SK-N-SH treated with all-trans-retinoic acid at 6 μM for 48 hours (cell line): Measurements from ENCODE around the gene PYGM.

Source experiments
- ARNTL ChIP-seq: fragments of 450-650 bp; formaldehyde crosslinking; IDR thresholded peaks from 2 replicates; pipeline ENCODE4 v1.5.0; 2020; ENCODE audit warnings: low read depth, mild to moderate bottlenecking, moderate library complexity, borderline replicate concordance
- SNAI2 ChIP-seq: fragments of 250-450 bp; sonication (Bioruptor Pico); IDR thresholded peaks from 2 replicates; pipeline ENCODE4 v1.5.0; 2020; ENCODE audit warnings: mild to moderate bottlenecking, moderate library complexity
- ZNF70 ChIP-seq: fragments of 450-650 bp; formaldehyde crosslinking; IDR thresholded peaks from 2 replicates; pipeline ENCODE4 v1.5.0; 2020; ENCODE audit warnings: mild to moderate bottlenecking, moderate library complexity
- TF ChIP-seq, protein P1 (sequence below): fragments of 250-450 bp; sonication (Bioruptor Pico); IDR thresholded peaks from 2 replicates; pipeline ENCODE4 v1.5.1; 2021; ENCODE audit warnings: mild to moderate bottlenecking, moderate library complexity

DNA sequence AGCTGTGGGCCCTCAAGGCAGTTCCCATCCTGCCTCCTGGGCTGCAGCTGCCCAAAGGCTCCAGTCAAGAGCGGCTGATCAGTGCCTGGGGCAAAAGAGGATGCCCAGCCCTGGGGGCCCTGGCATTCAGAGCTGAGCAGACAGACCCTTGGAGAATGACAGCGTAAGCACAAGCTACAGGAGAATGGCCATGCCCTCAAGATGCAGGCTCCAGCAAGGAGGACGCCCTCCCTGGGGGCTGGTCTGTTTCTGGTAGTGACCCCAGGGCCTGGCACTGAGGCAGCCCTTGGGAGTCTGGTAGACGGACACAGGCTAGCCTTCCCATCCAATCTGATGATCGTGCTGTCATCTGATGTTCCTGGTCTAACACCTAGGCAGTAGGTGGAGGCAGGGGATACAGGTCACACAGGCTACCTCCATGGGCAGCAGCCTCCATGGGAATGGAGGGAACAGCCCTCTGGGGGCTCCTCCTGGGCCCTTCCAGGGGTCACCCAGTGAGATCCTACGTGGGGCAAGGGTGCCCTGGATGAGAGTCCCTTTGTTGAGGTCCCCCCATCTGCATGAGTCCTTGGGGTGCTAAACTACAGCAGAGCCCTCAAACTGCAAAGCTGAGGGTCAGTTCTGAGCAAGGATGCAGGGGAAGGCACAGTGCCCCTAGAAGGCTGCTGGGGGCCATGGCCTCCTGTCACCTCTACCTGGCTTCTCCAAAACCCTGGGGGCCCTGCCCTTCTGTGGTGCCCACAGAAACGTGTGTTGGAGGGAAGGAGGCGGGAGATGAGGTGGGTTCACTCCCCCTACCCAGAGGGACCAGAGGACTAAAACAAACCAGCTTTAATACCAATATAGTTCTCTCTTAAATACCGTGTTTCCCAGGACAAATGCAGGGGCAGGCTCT lies 28.8 kb upstream of the PYGM start:
- no peak for TF ChIP-seq ARNTL
- no peak for TF ChIP-seq ZNF70
- TF ChIP-seq, protein P1, sequence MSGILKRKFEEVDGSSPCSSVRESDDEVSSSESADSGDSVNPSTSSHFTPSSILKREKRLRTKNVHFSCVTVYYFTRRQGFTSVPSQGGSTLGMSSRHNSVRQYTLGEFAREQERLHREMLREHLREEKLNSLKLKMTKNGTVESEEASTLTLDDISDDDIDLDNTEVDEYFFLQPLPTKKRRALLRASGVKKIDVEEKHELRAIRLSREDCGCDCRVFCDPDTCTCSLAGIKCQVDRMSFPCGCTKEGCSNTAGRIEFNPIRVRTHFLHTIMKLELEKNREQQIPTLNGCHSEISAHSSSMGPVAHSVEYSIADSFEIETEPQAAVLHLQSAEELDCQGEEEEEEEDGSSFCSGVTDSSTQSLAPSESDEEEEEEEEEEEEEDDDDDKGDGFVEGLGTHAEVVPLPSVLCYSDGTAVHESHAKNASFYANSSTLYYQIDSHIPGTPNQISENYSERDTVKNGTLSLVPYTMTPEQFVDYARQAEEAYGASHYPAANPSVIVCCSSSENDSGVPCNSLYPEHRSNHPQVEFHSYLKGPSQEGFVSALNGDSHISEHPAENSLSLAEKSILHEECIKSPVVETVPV (CRISPR knock-in tag), result no peak
- TF ChIP-seq SNAI2 (CRISPR knock-in tag), result no peak
